Skeletal muscle cell (primary cell): ENCODE data around the gene CEP57.
"Not testable (repeated sequence)": the region's sequence is repeated elsewhere in the genome, so short reads cannot be mapped to it uniquely, and the experiment has no call there.

Experiments
- DNase-seq: peaks from one replicate; pipeline ENCODE4 v3.0.0-alpha.2; 2010; ENCODE audit warnings: low read depth
- H3K4me3 ChIP-seq: 2 replicates; pipeline ENCODE4 v1.5.1; 2011; ENCODE audit warnings: low read depth, mild to moderate bottlenecking, control low read depth, low read length, moderate library complexity

Gene CEP57

DNA sequence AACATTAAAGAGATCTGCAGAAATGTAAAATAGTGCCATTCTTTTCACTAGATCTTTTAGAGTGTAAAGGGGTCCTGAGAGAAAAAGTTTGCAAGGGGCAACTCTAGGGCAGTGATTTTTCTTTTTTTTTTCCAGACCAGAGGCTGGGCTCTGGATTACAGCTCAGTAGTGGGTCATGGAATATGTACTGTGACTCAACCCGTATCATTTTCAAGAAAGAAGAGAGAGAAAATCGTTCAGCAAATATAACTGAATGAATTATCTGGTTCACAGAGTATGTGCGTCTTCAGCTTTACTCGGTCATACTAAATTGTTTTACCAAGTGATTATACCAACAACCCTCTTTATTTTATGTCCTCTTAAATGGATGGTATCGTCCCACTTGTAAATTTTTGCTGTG is 3.8 kb downstream of the CEP57 start:
- DNase-seq, result no peak

DNA sequence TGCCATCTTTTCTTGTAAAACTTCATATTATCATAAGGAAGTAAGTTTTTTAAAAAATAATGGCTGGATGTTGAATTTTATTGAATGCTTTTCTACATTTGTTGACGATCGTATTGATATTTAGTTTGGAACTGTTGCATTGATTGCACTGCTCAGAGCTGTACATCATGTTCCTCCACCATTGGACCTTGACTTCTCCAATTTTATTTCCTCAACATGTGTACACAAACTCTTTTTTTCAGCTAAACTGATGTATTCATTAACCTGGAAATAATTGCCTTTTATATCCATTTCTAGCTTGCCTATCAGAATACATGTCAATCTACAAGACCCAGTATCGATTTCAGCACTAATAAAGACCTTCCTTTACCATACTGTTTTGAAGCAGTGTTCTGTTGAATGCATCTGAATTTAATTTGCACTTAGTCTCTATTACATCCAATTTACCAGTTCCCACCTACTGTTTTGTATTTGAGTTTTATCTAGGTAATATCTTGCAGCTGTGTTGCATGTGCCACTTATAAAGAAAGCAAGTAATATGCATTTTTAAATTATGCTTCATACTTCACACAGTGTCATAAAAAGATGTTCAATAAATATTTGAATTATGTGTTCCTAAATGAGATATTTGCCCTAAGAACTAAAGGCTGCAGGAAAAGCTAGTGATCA is 5.5 kb downstream of the CEP57 start:
- no peak for DNase-seq
- no peak overlapping the region for H3K4me3 ChIP-seq

More for the DNA sequence above, 3.8 kb downstream of the CEP57 start:
- no peak overlapping the region for H3K4me3 ChIP-seq

DNA sequence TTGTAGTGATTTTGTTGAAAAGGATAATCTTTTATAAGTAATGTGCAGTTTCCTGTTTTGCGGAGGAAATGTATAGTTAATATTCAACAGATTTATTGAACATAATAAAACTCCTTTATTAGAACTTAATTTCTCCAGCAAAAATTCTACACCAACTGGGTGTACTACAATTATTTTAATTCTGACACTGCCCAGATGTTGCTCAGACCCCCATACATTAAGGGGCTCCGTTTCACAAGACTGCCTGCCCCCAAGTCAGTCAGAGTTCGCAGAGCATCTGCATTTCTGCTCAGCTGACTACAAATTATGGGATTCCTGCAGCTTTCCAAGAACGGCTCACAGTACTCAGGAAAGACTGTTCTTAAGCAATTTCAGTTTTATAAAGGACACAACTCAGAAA is 6.2 kb downstream of the CEP57 start:
- H3K4me3 ChIP-seq, result no peak overlapping the region
- DNase-seq, result no peak

DNA sequence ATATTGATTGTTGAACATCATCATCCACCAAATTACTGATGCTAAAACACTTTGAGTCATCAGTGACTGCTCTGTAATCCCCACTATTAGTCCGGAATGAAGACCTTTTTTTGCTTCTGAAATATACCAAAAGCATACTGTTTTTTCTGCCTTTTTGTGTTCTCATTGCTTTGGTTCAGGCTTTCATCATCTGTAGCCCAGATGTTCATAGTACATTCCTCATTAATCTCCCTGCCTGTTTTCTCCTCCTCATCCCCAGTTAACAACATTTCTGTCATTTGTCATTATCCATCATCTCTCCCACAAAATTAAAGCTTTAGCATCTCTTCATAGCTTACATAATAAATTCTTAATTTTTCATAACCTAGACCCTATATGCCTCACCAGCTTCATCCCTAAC is 9.2 kb downstream of the CEP57 start:
- H3K4me3 ChIP-seq, result no peak overlapping the region
- DNase-seq, result no peak

DNA sequence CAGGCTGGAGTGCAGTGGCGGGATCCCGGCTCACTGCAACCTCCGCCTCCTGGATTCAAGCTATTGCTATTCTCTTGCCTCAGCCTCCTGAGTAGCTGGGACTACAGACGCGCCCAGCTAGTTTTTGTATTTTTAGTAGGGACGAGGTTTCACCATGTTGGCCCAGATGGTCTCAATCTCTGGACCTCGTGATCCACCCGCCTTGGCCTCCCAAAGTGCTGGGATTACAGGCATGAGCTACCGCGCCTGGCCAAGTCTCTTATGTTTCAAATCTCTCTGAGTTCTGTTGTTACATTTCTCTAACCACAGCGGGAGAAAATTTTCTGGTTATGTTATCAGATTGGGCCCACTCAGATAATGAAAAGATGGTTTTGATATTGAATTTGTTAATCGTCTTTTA is 10.1 kb downstream of the CEP57 start:
- no peak overlapping the region for H3K4me3 ChIP-seq
- no peak for DNase-seq

DNA sequence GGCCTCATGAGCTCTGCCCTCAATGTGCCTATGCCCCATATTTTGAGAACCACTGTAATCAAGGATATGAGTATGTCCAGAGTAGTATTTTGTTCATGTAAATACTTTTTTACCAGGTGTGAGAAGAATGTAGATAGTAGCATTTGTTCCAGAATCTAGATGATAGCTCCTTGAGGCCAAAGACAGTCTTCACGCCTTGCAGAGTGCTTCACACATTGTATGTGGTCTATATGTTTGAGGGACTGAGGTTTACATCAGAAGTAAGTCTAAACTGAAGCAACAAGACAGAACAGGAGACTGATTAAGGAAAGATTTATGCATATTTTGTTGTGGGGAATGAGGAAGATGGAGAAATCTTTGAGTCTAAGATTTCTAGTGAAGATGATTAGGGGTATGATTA is 12.5 kb downstream of the CEP57 start:
- H3K4me3 ChIP-seq, result no peak overlapping the region
- DNase-seq, result no peak

DNA sequence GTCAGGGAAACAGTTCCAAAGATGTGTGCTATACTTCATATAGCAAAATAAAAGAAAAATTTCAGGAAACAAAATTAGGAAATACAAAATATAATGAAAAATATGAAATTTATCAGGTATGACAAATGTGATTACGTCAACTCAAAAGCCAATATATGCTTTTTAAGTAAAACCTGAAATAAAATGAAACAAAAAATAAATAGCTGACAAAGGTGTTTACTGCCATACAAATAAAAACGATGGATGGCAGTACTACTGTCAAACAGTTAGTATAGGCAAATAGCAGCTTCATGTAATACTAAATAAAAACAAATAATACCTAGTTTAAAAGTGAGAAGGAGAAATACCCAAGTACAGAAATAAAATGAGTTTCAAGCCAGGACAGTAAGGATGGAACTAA is 13.7 kb downstream of the CEP57 start:
- DNase-seq, result no peak
- no peak overlapping the region for H3K4me3 ChIP-seq

DNA sequence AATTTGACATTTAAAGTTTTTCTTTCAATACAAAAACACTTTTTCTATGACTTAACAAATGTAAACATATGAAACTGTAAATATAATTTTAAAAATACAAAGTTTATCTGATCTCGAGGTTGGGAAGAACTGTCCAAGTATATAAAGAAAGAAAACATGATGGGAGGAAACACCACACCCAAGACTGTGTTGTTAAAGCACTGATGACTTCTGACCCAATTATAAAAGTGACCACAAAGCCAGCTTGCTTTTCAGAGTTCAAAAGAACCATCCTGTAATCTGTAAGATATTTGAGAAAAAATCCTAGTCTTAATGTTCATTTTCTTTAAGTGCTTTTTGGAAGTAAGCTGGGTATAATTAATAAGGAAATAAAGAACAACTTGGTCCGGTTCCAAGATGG is 15.6 kb downstream of the CEP57 start:
- no peak overlapping the region for H3K4me3 ChIP-seq
- DNase-seq, result no peak

DNA sequence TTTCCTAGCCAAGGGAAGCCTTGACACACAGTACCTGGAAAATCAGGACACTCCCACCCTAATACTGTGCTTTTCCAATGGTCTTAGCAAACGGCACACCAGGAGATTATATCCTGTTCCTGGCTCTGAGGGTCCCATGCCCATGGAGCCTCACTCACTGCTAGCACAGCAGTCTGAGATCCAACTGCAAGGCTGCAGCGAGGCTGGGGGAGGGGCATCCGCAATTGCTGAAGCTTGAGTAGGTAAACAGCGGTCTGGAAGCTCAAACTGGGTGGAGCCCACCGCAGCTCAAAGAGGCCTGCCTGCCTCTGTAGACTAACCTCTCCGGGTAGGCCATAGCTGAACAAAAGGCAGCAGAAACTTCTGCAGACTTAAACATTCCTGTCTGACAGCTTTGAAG is 16.2 kb downstream of the CEP57 start:
- DNase-seq, H3K4me3 ChIP-seq: not testable (repeated sequence)

DNA sequence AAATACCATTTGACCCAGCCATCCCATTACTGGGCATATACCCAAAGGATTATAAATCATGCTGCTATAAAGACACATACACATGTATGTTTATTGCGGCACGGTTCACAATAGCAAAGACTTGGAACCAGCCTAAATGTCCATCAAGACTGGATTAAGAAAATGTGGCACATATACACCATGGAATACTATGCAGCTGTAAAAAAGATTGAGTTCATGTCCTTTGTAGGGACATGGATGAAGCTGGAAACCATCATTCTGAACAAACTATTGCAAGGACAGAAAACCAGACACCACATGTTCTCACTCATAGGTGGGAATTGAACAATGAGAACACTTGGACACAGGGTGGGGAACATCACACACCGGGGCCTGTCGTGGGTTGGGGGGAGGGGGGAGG is 20.8 kb downstream of the CEP57 start:
- H3K4me3 ChIP-seq, DNase-seq: not testable (repeated sequence)

DNA sequence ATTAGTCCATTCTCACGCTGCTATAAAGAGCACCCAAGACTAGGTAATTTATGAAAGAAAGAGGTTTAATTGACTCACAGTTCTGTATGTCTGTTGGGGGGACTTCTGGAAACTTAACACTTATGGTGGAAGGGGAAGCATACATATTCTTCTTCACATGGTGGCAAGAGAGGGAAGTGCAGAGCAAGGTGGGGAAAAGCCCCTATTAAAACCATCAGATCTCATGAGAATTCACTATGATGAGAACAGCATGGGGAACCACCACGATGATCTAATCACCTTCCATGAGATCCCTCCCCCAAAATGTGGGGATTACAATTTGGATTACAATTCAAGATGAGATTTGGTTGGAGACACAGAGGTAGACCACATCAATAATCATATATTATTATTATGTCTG is 25.7 kb downstream of the CEP57 start:
- no peak for DNase-seq
- no peak overlapping the region for H3K4me3 ChIP-seq

DNA sequence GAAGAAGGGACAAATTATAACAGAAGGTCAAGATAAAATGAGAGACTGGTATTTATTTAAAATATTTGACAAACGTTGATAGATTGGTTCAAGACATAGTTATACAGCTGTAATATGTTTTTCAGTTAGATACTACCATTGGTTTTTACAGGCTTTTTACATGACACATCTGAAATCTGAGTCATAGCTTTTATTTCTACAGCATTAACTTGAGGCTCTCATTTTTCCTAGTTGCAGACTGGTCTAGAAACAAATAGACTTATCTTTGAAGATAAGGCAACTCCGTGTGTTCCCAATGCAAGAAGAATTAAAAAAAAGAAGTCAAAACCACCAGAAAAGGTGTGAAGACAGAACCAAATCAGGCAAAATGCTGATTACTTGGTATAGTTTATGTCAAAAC is 31.3 kb downstream of the CEP57 start:
- H3K4me3 ChIP-seq, result no peak overlapping the region
- no peak for DNase-seq

DNA sequence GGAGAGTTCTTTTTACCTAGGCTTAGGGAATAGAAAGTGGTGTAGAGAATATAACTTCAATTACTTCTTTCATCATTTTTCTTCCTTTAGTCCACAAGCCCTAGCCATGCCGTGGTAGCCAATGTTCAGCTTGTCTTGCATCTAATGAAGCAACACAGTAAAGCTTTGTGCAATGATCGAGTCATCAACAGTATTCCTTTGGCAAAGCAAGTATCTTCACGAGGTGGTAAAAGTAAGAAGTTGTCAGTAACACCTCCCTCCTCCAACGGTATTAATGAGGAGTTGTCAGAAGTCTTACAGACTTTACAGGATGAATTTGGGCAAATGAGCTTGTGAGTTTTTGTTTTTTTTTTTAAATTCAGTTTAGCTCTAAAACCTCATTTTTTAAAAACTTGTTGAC is 37.4 kb downstream of the CEP57 start:
- DNase-seq, result peak; percentile 25
- no peak overlapping the region for H3K4me3 ChIP-seq

DNA sequence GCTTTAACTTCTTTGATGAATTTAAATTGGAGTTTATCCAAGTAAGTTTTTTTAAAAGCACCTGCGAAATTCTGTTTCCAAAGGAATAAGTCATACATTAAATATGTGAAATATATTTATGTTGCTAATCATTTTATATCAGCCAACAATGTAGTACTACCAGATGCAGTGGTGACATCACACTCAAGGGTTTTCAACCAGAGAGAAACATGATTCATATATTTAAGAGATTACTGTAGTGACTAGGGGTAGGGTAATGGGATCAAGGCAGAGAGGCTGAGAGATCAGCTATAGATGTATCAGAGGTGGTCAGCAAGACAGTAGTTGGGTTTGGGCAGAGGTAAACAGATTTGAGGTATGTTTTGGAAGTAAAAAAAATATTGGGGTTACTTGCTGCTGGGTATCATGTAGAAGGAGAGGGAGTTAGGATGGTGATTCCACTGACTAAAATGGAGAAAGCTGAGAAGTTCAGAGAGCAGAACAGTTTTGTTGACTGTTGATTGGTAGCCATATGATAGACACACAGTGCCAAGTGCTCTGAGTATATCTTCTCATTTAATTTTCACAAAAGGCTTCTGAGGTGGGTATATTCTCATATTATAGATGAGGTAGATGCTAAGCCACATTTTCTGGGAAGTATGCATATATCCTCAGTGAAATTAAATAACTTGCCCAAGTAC is 39.4 kb downstream of the CEP57 start:
- H3K4me3 ChIP-seq, result no peak overlapping the region
- no peak for DNase-seq

DNA sequence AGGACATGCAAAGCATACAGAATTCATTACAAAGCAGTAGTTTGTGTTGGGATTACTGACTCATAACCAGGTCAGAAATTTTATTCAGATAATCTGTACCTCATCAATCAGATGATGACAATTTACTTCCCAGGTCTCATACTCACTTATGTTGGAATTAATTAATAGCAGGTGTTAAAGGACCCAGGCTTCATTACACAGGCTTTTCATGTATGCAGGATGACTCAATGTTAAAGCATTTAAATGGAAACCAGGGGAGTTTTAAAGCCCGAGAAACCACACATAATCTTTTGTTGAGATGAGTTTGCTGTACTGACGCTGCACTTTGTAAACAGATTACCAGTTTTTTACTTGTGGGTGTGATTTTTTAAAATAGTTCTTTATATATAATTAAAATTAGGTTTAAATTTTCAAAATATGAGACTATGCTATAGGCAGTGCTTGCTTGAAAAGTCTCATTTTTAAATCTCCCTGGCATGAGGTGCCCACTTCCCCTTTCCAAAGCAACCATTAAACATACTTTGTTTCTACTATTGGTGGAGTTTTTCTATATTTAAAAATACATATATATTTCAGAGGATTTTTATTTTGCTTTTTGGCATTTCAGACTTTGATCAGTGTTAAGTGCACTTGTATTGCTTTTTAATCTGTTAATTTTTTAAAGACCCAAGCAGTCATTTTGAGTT is 41.0 kb downstream of the CEP57 start:
- no peak overlapping the region for H3K4me3 ChIP-seq
- DNase-seq, result peak; percentile 31

DNA sequence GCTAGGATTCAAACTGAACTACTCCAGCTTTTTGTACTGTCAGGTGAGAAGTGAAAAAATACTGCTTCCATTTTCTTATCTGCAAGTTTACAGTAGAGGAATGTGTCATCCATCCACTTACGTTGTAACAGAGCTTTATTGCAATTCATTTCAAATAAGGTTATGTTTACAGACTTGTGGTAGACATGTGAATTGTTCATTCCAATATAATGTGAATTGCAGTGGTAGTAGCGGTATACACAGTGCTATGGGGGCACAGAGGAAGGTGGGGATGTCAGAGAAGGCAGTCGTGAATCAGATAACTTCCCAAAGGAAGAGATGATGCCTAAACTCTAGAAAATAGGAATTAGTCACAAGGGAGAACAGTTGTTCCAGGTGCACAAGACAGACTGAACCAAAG is 42.5 kb downstream of the CEP57 start:
- peak; percentile 31 for DNase-seq
- H3K4me3 ChIP-seq, result no peak overlapping the region

DNA sequence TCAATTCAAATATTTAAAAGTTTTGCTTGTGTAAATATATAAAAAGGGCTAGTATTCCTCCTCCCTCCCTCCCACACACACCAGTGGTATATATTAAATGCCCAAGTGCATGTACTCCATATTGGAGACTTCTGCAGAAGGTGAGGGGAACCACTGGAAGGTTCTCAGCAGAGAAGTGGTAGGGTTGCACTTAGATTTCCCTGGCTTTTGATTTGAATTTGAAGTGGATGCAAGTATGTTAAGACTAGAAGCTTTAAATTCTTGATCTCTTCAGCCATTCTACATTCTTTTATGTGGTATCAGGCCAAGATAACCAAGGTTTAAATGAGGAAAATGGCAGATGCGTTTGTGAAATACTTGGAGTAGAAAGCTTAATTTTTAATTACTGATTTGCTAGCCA is 43.1 kb downstream of the CEP57 start:
- no peak overlapping the region for H3K4me3 ChIP-seq
- DNase-seq, result no peak

DNA sequence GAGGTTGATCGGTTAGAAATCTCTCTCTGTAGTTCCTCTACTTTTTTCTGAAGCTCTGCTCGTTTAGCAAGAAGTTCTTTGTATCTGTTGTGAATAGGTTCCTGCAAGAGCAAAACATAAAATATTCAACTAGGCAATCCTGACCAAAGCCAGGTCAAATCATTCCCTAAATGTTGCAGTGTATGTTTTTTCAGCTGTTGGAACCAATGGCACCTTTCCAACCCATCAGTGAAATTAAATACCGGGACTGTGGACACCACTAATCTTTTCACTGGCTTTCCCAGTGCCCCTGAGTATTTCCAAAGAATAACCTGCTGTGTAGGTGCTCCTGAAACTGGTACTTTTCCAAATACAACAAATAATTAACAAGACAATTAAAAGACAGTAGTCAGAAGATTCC is 45.1 kb downstream of the CEP57 start:
- DNase-seq, result no peak
- H3K4me3 ChIP-seq, result no peak overlapping the region

DNA sequence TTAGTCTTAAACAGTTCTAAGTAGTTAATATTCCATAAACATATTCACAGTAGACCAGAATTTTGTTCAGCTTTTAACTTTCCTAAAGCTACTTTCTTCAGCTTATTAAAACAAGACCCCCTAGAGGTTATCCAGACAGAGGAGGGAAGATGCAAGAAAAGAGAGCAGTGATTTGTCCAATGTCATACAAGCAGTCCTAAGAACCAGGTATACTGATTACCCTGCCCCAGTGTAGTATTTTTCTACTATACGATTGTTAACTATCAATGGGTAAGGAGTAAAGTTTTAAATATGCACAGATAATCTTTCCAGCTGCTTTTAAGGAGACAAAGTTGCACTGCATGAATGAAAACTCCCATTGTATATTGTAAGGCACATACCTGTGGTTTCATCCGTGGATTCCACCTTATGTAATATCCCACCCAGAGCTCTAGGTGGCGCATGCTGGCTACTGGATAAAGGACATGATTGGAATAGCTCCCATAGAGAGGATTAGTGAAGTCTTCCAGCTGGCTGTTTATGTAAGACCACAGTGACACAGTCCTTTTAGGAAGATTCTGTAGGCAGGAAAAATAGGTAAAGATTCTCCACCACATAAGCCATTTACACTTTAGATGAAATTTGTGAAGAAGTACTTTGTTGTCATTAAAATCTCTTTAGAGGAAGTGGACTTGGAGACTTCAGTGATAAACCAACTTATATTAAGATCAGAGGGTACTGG is 45.6 kb downstream of the CEP57 start:
- DNase-seq, result peak; percentile 80
- H3K4me3 ChIP-seq, result no peak overlapping the region

DNA sequence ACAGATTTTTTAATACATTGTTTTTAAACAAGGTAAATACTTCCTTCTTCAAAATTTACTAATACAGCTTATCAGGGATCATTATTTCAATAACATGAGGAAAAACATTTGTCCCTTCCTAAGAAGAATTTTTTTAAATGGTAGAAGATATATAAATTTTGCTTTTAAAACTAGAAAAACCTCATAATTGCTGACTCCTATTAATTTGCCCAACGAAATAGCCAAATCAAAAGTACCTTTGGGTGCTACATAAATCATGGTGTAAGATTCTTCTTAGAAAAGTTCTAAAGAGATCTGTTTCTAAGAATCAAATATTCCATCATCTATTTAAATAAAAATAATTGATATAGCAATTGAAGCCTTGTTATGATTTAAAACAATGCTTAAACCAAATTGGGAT is 54.9 kb downstream of the CEP57 start:
- H3K4me3 ChIP-seq, result no peak overlapping the region
- DNase-seq, result no peak
